Urothelium cell line (cell line): ENCODE results near the gene S100A7A.
A peak's percentile ranks its signal among the peaks of the same experiment; 100 is the strongest.
"Not testable (repeated sequence)": the region's sequence is repeated elsewhere in the genome, so short reads cannot be mapped to it uniquely, and the experiment has no call there.

Experiments used
- DNase-seq: peaks from one replicate; pipeline ENCODE4 v3.0.0; 2011; ENCODE audit warnings: low spot score, mixed read lengths
- FAIRE-seq: peaks from 2 replicates; lab custom pipeline; 2011; peaks lifted over from hg19 to GRCh38; lab: Jason Lieb, UNC

The S100A7A gene

DNA sequence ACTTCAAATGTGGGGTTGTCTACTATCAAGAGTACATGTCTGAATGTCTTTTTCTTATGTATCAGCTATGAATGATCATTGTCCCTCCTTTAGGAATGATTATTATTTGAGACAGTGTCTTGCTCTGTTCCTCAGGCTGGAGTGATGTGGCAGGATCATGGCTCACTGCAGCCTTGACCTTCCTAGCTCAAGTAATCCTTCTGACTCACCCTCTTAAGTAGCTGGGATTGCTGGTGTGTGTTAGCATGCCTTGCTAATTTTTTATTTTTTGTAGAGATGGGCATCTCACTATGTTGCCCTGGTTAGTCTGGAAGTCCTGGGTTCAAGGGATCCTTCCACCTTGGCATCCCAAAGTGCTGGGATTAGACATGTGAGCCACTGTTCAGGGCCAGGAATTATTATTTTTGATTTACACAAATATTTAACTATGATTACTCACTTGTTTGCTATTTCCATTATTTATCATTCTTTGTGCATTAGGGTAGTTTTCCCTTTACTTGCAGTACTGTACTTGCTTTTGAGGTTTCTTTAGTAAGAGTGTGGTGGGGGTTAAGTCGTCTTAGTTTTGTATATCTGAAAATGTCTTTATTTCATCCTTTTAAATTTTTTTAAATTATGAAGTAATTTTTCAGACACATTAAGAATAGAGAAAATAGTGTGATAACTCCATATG is 31.3 kb downstream of the S100A7A start:
- FAIRE-seq (no peak), DNase-seq (no peak)

DNA sequence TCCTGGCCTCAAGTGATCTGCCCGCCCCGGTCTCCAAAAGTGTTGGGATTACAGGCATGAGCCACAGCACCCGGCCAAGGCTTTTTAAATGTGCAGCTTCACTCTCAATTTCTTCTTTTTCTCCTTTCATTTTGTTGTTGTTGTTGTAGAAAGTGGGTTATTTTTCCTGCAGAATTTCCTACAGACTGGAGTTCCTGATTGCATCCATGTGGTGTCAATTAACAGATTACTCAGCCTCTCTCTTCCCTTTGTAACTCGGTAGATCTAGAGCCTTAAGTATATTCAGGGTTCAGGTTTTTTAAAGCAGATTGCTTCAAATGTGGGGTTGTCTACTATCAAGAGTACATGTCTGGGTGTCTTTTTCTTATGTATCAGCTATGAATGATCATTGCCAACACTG is 32.5 kb downstream of the S100A7A start:
- not testable (repeated sequence) for DNase-seq, FAIRE-seq

DNA sequence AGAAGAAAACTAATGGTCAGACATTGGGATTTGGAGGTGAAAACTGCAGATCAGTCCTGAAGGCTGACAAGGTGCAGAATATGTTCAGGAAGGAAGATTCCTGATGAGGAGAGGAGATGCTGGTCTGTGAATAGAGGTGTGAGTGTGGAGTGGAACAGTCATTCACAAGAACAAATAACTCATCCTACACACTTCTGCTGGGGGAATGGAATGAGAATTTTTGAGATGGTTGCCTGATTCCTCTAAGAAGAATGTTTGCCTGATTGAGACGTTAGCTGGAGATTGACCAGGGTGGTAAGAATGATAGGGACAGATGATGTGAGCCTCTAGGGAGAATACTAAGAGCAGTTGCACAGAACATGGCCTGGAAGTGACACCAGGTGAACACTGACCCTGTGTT is 40.1 kb downstream of the S100A7A start:
- DNase-seq (no peak), FAIRE-seq (no peak)

DNA sequence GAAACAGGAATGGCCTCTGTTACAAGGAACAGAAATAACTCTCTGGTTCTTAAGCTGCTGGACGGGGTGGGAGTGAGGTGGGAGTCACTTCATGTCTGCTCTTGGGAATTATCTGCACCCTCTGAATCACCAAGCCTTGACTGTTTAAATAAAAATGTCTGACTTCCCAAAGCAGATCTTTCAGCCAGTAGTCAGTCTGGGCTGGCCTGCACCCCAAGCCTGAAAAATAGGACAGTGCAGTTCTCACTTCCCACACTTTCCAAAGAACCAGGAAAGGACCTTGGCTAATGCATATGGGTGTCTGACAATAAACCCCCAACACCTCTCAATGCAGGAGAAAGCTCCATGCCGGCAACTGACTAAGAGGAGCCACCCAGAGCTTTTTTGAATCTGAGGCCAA is 43.3 kb downstream of the S100A7A start:
- FAIRE-seq = no peak

DNA sequence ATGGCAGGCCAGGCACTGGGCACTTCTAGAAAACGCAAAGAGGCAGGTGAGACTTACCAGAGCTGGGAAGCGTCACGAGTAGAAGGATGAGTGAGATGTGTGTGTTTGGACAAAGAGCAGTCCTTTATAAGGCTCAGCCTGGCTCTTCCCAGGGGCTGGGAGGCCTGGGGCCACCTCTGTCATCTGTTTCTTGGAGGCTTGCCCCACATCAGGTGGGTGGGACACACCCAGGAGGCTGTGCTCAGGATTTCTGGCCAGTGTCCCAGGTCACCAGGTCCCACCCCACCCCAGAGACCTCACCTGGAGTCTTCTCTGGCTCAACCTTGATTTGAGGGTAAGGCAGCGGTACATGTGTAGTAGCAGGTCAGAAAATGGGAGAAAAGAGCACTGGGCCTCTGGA is 44.2 kb downstream of the S100A7A start, which contains the start of gene S100A7:
Gene S100A7, minus strand, starts transcription at position 101 of the 400 bp plus-strand sequence. CDS start 1,638 bp downstream, outside the sequence.
- no peak for DNase-seq
- FAIRE-seq = no peak

More for the DNA sequence above, 43.3 kb downstream of the S100A7A start:
- no peak for DNase-seq

DNA sequence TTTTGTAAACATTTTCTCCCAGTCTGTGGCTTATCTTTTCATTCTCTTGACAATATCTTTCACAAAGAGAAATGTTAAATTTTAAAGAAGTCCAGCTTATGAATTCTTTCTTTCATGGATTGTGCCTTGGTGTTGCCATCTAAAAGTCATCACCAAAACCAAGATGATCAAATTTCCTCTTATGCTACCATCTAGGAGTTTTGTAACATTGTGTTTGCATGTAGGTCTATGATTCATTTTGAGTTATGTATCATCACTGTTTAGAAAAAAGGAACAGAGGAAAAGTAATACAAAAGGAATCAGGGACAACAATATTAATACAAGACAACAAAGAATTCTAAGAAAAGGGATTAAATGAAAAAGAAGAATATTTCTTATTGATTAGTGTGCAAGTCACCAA is 46.4 kb downstream of the S100A7A start:
- not testable (repeated sequence) for FAIRE-seq, DNase-seq

DNA sequence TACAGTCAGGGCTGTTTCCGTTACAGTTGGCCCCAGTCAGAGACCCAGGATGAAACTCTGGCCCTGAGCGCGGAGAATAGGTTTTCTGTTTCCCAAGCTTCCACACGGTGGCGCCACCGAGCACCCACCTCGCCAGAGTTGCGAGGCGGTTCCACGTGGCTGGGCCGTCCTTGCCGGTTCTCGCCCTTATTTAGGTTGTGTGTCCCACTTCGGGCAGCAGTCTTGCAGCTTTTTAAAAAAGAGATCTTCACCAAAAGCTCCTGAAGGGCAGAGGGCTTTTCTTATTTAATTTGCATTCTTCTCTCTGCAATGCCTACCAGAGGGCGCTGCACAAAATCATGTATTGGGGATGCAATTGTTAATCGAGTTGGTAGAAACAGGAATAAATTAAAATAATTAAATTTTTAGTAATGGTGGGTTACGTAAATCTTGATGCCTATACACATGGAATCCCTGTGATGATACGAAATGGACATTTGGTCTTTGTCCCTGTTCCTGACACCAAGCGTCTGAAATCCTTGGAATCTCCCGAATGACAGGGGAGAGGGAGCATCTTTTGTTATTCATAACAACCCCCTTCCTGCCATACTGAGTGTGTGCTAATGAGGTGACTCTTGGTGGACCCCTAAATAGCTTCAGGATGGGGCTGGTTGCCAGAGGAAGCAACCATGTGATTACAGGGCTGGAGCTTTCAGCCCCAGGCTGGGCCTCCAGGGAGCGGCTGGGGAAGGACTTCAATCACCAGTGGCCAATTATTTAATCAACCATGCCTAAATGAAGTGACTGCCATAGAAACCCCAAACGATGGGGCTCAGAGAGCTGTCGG is 49.7 kb downstream of the S100A7A start:
- DNase-seq = peak; percentile 70
- FAIRE-seq = no peak

DNA sequence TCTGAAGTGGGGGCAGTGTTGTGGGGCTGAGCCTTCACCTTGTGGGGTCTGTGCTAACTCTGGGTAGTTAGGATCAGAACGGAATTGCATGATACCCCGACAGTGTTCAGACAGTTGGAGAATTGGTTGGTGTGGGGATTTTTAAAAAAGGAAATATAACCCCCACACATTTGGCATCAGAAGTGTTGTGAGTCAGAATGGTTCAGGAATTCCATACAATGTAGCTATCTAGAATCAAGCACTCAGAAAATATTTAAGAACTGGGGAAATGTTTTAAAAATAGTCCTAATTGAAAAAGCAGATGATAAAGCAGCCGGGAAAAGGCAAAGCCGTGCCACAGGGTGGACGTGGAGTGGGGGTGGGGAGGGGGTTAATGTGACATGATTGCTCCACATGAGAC is 50.6 kb downstream of the S100A7A start:
- no peak for FAIRE-seq
- no peak for DNase-seq

DNA sequence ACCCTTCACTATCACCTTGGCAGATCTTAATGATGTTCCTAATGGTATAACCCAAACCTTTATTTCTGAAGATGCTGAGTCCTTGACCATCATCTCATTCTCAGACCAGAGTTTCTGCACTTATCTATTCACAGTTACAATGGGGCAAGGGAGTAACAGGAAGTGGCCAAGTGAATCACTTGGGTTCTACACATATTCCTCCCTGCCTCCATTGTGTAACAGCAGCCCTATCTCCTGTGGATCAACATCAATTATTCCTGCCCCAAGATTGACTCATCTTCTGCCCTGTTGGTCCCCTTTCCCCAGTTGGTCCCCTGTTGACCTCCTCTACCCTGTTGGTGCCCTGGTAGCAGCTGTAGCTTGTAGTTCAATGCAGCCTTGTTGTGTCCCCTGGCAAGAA is 54.4 kb downstream of the S100A7A start:
- no peak for FAIRE-seq

More for the DNA sequence above, 54.4 kb downstream of the S100A7A start:
- no peak for DNase-seq
